ENCODE data around the gene DOCK4. TPM values are rescaled to one million over a fixed set of nuclear protein-coding genes. Genes with fewer than 3 reads are reported as not detected.
"Not testable (repeated sequence)": the region's sequence is repeated elsewhere in the genome, so short reads cannot be mapped to it uniquely, and the experiment has no call there.

DOCK4 gene
- total RNA-seq, 1 experiment from 2014 or later, result 20.4 TPM

GRCh38 chr7:111910656-111911055 is 295.5 kb downstream of the DOCK4 start:
- Mint-ChIP-seq H3K27me3 (ENCODE audit: low read depth) (no peaks in the 10 kb centered on the region), H3K9me3 (peaks cover 8% of the 10 kb centered on the region), H3K36me3 (peaks cover 27% of the 10 kb centered on the region), H3K27ac (no peak overlapping the region), H3K4me1 (peaks cover 5% of the 10 kb centered on the region; the same call in 1 of the 2 replicates), H3K4me3 (no peak overlapping the region)
- DNase-seq (ENCODE audit: low spot score) (no peak), ATAC-seq (no peak)
- ChIA-PET POLR2A (no interaction called here), CTCF (no interaction called here)
- no peak for TF ChIP-seq ATF6 (CRISPR knock-in tag; IDR thresholded peaks at IDR 0.05)
- TF ChIP-seq ZBTB43 (CRISPR knock-in tag; IDR thresholded peaks at IDR 0.05), result no peak
- no peak for TF ChIP-seq ESRRA (CRISPR knock-in tag; IDR thresholded peaks at IDR 0.05; ENCODE audit: borderline replicate concordance)
- TF ChIP-seq NFATC4 (CRISPR knock-in tag; IDR thresholded peaks at IDR 0.05), result no peak

- DNase-seq (ENCODE audit: low spot score); H3K9me3 Mint-ChIP-seq; ATAC-seq; H3K4me3 Mint-ChIP-seq; H3K27ac Mint-ChIP-seq; H3K27me3 Mint-ChIP-seq (ENCODE audit: low read depth); POLR2A ChIA-PET; CTCF ChIA-PET: not testable (repeated sequence)
- Mint-ChIP-seq H3K4me1 (peaks cover 10% of the 10 kb centered on the region), H3K36me3 (peaks cover 19% of the 10 kb centered on the region)
These were observed 297.5 kb downstream of the DOCK4 start for GRCh38 chr7:111908673-111909072.

GRCh38 chr7:111903797-111904196 is 302.4 kb downstream of the DOCK4 start:
- no peak for ATAC-seq
- Mint-ChIP-seq H3K4me1 (peaks cover 17% of the 10 kb centered on the region), H3K27ac (no peak overlapping the region), H3K36me3 (peaks cover 21% of the 10 kb centered on the region), H3K4me3 (no peak overlapping the region), H3K27me3 (ENCODE audit: low read depth) (no peaks in the 10 kb centered on the region), H3K9me3 (peaks cover 11% of the 10 kb centered on the region)
- no peak for DNase-seq (ENCODE audit: low spot score)
- ChIA-PET CTCF (no interaction called here), POLR2A (no interaction called here)
- TF ChIP-seq ZNF416 (CRISPR knock-in tag; IDR thresholded peaks at IDR 0.05) (no peak), NR1H2 (CRISPR knock-in tag; IDR thresholded peaks at IDR 0.05) (no peak), OVOL2 (CRISPR knock-in tag; IDR thresholded peaks at IDR 0.05; ENCODE audit: borderline replicate concordance) (no peak), AFF4 (CRISPR knock-in tag; IDR thresholded peaks at IDR 0.05; ENCODE audit: borderline replicate concordance) (no peak), RORB (CRISPR knock-in tag; IDR thresholded peaks at IDR 0.05) (no peak), USF1 (CRISPR knock-in tag; IDR thresholded peaks at IDR 0.05) (no peak), ZNF281 (CRISPR knock-in tag; IDR thresholded peaks at IDR 0.05) (no peak), ZNF121 (CRISPR knock-in tag; IDR thresholded peaks at IDR 0.05) (no peak), JAZF1 (CRISPR knock-in tag; IDR thresholded peaks at IDR 0.05) (no peak), ZBTB21 (CRISPR knock-in tag; IDR thresholded peaks at IDR 0.05; ENCODE audit: borderline replicate concordance) (no peak), GABPB1 (CRISPR knock-in tag; IDR thresholded peaks at IDR 0.05) (no peak), CDX4 (CRISPR knock-in tag; IDR thresholded peaks at IDR 0.05; ENCODE audit: borderline replicate concordance) (no peak), PRDM15 (CRISPR knock-in tag; IDR thresholded peaks at IDR 0.05) (no peak)
